GM19452 (cell line): ENCODE measurements around the gene OR6C74.

Experiments used
- ATAC-seq: cut with Tn5 transposase; IDR thresholded peaks from one replicate; pipeline ENCODE4 v1.9.1; 2021; ENCODE audit not compliant: unreplicated experiment

Gene OR6C74

DNA sequence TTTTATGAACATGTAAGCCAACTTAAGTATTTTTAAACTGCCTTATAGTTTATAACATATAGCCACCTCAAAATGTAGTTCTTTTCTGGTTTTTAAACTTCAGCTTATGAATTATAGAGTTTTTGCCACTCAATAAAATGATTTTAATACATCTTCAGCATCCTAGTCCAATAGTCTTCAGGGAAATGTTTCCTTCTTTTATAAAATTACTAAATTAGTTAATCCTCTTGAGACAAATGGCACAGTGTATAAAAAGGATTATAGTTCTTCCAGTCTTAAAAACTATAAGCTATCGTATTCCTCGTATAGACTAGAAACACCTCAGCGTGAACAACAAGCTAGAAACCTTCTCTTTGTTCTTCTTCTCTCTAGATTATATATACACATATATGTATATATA is at the start of gene OR6C74:
TSS of gene OR6C74 (plus strand) at position 301 of the 400 bp plus-strand sequence. CDS start 2,679 bp downstream, outside the sequence.
- no peak for ATAC-seq

DNA sequence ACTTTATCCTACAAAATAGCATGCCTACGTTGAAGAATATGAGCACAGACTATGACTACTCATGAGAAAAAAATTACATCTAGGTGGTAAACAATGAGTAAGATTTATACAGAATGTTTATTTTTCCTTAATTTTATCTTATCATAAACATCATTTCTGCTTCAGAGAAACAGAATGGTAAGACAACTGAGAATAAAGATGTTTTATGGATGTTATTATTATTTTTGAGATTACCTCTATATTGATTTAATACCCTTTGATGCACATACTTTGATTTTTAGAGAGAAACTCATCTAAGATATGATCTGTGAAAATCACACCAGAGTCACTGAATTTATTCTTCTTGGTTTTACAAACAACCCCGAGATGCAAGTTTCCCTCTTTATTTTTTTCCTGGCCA is 23.7 kb upstream of the OR6C74 start, which contains the start of gene OR10A7:
TSS of gene OR10A7 (plus strand) at position 301 of the 400 bp plus-strand sequence. CDS start at position 301, 0 bp downstream.
- no peak for ATAC-seq

DNA sequence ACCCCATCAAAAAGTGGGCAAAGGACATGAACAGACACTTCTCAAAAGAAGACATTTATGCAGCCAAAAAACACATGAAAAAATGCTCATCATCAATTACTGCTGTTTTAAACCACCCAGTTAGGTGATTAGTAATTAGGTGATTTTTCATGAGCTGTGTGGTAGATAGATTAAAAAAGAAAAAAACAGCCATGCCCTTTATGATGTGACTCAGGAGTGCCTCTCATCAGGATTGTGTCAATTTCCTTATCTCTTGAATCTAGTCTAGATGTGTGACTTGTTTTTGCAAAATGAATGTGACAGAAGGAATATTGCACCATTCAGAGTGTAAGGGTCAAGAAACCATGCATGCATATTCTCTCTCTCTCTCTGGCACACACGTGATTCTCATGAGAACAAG is 17.9 kb upstream of the OR6C74 start:
- no peak for ATAC-seq

DNA sequence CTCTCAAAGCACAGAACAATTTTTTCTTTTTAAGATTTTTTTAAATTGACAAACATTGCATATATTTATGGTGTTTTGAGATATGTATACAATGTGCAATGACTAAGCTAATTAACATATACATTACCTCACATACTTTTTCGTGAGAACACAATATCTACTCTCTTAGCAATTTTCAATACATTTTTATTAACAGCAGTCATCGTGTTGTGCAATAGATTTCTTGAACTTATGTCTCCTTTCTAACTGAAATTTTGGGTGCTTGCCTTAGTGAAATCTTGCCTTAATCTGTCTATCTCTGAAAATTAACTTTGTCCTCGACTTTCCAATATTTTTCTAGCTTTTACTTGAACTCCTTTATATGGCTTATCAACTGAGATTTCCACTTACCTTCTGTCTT is 16.8 kb upstream of the OR6C74 start:
- ATAC-seq = no peak

DNA sequence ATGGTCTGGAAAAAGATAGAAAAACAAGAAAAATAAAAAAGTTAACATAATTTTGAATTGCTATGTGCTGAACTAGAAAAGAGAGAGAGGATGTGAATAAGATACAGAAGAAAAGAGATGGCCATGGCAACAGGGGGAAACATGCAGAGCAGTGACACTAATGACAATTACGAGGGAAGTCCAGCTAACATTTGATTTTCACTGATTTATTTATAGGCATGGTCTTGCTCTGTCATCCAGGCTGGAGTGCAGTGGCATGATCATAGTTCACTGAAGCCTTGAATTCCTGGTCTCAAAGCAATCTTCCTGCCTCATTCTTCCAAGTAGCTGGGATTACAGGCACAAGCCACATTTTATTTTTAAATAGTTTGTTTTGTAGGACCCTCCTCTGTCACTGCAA is 1.8 kb downstream of the OR6C74 start:
- no peak for ATAC-seq

DNA sequence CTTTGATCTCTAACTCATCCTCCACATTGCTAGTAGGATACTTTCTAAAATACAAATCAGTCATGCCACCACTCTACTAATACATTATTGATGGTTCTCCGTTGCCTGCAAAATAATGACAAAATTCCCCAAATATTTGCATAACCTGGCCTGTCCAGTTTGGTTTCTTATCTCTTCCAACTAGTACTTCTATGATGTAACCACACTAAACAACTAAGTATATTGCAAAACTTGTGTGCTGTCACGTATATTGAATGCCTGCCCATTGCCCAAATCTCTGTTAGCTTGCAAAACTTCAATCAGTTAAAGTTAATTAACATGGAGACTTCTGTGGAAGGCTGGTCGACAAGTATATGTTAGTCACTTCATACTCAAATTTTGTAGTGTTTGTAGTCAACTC is 6.5 kb downstream of the OR6C74 start:
- no peak for ATAC-seq

DNA sequence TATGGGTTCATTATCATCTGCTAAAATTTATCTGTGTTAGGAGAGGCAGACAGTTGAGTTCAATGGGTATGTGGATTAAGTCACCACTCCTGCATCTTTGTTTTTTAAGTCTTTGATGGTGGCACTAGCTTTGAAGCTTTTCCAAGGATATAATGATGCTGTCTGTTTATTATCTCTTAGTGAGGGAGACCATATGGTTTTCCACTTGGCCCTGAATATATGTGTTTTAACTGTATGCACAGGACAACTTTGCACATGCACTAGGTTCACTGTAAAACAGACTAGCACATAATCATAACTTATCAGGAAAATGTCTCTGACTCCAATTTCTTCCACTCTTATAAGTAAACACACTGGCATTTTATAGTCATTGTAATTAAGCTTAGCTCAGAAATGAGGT is 8.9 kb downstream of the OR6C74 start:
- no peak for ATAC-seq

DNA sequence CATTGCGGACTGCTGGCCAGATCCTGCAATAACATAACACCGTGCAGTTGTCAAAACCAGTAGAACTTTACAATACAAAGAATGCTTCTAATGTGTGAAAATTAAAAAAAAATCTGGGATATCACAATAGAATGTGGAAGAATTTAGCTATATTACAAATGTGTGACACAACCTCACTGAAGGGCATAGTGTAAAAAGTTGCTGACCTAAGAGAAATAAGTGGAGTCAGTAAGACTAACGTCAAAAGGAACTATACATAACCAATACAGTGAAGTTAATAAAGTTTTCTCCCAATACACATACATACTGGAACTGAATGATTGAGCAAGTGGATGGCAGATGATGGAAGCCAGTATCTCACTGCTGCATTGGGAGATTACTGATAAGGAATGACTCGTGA is 12.4 kb downstream of the OR6C74 start:
- ATAC-seq = no peak

DNA sequence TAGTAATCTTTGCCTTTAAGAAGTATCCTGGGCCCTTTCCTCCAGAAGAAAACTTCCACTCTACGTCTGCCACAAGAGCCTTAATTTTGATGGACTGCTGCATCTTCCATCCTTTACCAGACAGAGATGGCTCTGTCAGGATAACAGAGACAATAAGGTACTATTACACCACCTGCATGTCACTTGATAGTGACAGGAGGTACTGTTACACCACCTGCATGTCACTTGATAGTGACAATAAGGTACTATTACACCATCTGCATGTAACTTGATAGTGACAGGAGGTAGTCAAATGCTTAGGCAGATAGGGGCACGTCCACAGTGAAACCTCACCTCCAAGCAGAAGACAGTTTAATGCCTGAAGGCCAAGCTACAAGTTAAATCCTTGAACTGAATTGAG is 13.9 kb downstream of the OR6C74 start:
- no peak for ATAC-seq

DNA sequence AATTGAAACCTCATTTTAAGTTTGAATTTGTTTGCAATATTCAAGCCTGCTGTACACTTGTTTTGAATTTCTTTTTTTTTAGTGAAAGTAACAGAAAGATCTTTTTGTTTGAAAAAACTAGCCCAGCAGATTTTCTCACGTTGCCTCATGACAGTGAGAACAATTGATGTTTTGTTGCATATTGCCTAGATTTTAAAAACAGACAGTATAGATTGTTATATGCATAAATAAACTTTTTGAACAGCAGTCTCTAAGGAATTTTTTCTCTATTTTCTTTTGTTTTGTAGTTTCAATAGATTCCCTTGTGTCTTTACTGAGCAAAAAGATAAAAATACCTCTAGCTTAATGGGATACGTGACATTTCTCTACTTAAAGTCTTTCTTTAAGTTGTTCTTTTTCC is 36.6 kb downstream of the OR6C74 start:
- ATAC-seq = no peak

DNA sequence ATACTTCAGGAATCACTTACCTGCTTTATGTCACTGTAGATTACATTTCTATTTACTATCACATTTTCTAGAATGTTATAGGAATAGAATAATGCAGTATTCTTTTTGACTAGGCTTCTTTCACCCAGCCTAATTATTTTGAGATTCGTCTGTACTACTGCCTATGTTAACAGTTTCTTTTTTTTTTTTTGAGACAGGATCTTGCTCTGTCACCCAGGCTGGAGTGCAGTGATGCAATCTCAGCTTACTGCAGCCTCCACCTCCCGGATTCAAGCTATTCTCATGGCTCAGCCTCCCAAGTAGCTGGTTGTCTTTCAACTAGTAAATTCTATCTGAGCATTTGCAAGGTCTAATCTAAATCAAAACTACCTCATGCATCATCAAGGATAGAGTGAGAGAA is 45.6 kb downstream of the OR6C74 start:
- no peak for ATAC-seq
